Stimulated activated CD4-positive, alpha-beta T cell treated with anti-CD3 and anti-CD28 coated beads, Interleukin-4, amount 100 ng/mL, for 48 hours (primary cell): ENCODE measurements around the gene LRRC75B.

ENCODE experiments used
- DNase-seq, 2 donors: peaks; one replicate each; pipeline ENCODE4 v3.0.0-alpha.2; 2020; ENCODE audit warnings: low read depth in 2 of 2

LRRC75B gene

DNA sequence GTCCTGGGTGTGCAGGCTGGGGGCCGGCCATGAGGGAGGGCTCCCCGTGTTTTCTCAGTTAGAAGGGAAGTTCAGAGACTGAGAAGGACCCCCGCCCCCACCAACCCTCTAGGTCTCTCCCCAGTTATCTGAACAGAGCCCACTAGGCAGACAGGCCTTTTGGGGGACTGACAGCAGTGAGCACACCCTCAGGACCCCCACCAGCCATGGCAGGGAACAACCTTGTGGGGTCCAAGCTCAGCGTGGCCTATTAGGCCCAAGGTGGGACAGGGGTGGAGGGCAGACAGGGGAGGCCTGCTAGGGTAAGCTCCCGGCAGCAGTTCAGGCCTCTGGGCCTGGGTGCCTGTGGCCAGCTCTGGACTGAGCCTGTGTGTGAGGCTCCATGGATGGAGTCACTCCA, 5.6 kb downstream of the LRRC75B start:
- DNase-seq, result no peak

DNA sequence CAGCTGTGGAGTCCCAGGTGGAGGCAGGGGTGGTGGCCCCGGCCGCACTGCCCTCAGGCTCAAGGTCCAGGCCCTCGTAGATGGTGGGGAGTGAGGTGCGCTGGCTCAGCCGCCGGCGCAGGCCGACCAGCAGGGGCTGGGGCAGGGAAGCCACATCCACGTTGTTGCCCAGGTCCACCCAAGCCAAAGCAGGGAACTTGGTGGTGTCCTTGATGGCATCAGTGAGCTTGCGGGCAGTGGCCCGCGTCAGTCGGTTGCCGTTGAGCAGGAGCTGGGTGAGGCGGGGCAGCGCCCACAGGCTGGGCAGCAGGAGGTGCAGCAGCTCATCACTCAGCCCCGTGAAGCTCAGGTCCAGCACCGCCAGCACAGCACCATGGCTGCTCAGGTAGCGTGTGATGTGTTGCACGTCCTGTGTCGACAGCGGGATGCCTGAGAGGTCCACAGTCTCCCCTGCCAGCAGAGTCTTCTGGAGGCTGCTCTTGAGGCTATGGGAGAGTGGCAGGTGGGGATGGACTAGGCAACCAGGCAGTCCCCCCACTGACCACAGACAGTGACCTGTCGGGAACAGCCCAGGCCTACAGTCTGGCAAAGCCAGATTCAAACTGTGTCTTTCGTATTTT, 6.8 kb downstream of the LRRC75B start:
- DNase-seq, result no peak

DNA sequence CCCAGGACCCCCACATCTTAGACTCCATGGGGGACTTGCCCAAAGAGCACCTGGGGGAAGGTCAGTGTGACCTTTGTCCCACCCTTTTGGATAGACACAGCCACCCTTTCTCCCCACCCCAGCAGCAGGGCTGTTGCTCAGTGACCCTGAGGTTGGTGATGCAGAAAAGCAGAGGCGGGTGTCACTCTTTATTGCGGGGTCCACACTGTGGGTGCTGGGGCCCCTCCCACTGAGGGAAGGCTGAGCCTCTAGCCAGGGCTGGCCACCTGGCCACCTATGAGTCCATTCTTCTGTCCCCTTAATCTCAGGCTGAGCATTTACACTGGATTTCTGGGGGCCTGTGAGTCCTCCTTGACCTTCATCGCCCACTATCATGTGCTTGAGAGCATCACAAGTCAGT, 7.4 kb downstream of the LRRC75B start:
- DNase-seq, result no peak

DNA sequence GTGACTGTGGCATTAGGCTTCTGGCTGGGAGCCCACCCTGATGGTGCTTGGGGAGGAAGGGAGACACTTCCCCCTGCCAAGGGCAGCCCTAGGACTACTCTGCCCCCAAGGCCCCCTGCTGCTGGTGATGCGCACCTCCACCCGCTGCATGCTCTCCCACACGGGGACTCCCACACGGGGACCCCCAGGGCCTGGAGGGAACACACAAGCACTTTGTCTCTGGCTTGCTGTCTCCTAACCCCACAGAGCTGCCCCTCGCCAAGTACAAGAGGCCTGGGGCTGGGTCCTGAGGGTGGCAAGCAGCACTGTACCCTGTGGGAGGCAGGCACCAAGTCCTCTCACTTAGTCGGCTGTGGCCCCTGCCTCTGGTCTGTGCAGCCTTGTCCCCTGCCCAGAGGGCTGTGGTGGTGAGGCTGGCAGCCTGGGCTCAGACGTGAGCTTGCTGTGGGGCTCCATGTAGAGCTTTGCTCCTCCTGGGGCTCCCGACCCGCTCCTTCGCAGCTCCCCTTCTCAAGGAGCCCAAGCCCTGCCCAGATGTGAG, 7.9 kb downstream of the LRRC75B start:
- no peak for DNase-seq

DNA sequence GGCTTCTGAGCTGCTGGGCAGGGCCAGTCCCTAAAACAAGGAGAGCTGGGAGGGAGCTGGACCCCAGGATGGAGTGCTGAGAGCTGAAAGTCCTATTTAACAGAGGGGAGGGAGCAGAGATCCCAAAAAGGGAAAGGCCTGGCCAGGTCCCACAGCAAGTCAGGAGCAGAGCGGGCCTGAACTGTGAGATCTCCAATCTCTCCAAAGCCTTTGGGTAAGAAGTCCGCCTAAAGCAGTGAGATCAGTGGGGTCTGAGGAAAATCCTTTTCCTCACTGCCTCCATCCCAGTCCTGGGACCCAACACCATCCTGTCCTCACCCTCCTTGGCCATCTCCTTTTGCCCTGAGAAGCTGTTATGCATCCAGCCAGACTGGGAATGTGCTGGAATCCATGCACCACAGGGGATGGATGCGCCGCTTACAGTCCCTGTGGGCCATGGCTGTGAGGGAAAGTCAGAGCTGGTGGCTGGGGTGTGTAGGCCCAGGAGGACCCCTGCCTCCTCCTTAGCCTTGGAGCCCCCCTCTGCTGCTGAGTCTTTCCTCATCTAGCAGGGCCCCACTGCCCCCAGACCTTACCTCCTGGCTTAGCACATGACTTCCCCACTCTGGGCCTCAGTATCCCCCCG, 8.6 kb downstream of the LRRC75B start:
- no peak for DNase-seq

DNA sequence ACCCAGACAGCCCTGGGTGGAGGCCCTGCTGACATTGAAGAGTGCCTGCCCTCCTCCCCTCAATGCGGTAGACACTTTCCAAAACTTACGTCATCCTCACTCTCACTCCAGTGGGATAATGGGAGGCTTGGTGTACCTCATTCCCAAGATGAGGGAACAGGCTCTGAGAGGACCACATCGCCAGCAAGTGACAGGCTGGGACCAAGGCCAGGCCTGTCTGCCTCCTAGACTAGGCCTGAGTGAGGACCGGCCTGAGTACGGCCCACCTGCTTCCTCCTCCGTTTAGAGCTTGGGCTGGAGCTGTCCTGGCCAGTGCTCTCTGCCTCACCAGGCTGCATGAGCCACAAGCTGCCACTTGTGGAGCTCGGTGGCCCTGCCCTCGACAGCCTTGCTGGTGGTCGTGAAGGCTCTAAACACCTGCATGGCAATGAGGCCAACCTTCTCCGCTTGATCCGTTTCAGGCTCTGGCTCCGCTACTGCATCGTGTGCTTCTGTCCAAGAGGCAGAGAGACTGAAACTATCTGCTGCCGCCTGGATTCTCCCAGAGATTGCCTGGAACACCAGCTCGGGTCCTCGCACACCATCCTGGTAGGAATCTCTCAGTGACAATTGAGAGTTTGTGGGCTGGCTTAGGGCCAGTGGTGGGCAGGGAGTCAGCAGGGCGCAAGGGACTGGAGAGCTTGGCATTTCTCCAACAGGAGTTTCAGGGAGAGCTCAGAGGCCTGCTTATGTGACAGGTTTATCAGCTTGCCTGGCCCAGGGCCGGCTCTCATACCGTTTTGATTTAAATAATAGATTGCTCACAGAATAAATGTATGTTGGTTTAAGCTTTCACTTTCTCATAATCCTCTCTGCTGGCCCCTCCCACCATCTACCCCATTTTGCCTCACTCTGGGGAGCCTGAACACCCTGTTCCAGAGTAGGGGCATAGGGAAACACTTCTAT, 9.4 kb downstream of the LRRC75B start:
- no peak for DNase-seq

DNA sequence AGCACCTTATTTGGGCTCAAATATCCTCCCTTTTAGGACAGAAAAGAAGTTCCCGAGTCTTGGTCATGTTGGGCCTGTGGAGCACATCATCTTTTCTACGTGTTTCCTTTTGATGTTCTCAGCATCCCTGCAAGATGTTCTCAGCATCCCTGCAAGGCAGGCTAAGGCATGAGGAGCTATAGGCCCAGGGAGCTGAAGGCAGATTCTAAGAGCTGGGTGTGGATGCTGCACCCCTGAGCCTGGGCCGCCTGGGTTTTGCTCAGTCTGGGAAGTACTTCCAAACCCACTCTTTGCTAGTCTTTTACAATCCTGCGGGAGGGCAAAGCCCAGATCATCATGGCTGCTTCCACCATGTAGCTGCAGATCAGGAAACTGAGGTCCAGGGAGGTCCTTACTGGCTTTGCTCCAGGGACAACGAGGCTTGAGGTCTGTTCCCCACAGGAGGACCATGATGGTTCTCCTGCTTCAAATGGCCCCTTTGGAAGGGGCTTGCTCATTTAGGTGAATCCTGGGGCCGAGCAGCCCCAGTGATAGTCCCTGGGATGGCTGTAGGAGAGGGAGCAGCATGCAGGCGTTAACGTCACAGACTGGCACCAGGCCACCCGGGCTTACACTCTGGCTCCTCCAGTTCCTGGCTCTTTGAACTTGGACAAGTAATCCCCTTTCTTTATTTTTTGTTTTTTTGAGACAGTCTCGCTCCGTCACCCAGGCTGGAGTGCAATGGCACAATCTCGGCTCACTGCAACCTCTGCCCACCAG, 10.6 kb downstream of the LRRC75B start:
- DNase-seq, result no peak

DNA sequence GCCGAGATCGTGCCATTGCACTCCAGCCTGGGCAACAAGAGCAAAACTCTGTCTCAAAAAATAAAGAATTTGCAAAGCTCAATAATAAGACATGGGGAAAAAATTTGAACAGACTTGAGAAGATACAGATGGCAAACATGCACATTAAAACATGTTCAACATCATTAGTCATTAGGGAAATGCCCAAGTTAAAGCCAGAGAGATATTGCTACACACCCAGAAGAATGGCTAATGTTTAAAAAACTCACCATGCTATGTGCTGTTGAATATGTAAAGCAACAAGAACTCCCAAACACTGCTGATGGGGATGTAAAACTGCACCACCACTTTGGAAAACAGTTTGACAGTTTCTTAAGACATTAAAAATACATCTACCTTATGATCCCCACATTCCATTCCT, 12.6 kb downstream of the LRRC75B start:
- no peak for DNase-seq

DNA sequence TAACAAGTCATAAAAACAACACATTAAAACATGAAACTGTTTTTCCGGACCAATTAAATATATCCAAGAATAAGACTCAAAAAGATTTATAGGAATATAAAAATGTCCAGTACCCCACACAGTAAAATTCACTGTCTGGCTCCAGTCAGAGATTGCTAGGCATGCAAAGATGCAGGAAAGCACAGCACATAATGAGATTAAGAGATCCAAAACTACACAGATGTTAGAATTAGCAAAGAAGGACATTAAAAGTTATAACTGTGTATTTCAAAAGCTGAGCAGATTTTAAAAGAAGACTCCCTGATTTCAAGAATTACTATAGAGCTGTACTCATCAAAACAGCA, 13.6 kb downstream of the LRRC75B start:
- no peak for DNase-seq

DNA sequence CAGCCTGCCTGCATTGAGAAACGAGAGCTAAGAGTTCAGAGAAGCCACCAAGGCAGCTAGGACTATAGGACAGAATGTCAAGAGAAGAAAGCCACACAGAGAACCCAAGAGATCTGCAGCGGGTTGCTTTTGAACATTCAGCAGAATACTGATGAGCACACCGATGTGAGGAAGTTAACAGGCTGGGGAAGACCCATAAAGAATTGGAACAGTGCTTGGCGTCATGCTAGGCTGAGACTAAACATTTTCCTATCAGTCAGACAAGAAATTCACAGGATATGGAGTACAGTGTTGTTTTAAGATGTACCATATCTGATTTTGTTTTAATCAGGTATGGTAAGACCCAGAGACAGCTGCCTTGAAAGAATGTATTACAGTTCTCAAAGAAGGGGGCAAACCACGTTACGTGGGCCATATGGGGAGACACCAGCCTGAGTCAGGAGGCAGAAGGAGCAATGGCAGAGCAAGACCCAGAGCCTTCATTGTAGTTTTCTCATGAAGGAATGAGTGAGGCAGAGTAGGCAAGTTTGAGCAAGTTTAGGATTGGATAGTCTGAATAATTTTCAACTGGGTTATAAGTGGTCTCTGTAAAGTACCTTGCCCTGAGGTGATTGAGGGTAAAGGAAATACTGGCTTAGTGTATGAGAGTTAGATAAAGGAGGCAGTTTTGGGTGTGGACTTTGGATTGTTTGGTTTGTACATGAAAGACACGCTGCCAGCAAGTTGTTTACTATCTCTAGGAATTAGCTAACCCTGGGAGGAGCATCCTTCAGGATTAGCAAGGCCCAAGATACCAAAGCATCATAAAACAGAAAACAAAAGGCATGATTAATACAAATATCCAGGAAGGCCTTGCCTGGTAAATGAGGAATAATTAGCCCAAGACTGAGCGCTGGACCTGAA, 14.3 kb downstream of the LRRC75B start:
- no peak for DNase-seq

DNA sequence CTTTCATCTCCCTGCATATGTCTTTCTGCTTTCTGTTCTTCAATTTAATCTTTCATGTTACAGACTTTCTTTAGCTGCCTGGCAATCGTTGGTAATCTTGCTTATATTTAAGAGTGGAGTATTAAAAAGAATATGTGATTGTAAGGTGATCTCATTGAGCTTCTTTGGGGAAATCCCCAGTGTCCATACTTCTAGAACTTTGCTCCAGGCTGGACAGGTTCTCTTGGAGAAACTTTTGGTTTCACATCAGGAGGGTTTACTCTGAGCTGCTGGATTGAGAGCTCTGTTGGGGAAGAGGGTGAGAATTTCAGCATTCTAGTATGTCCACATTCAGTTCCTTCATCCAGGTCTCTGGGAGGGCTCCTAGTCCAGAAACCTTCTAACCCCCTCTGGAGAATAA, 16.1 kb downstream of the LRRC75B start:
- no peak for DNase-seq

DNA sequence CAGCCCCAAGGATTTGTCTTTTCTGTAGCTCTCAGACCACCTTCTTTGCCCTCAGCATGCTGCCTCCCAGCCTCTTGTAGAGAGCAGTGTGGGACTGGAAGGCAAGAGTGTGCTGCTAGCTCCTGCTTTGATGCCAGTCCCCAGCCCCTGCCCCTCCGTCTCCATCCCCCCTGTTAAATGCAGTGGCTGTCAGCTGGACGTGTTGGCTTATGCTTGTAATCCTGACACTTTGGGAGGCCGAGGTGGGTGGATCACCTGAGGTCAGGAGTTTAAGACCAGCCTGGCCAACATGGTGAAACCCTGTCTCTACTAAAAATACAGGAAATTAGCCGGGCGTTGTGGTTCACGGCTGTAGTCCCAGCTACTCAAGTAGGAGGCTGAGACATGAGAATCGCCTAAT, 21.6 kb downstream of the LRRC75B start:
- no peak for DNase-seq

DNA sequence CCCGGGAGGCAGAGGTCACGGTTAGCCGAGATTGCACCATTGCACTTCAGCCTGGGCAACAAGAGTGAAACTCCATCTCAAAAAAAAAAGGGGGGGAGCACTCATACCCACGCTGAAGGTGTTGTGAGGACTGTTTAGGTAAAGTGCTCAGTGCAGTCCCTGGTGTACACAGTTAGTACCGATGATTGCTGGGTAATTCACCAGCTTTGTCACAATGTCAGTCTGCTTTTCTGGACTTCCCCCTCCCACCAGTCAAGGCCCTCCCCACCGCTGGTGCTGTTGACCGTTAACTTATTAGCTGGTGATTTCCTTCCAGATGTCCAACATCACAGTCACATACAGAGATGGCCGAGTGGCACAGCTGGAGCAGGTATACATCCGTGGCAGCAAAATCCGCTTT, 25.2 kb downstream of the LRRC75B start:
- DNase-seq, result no peak

DNA sequence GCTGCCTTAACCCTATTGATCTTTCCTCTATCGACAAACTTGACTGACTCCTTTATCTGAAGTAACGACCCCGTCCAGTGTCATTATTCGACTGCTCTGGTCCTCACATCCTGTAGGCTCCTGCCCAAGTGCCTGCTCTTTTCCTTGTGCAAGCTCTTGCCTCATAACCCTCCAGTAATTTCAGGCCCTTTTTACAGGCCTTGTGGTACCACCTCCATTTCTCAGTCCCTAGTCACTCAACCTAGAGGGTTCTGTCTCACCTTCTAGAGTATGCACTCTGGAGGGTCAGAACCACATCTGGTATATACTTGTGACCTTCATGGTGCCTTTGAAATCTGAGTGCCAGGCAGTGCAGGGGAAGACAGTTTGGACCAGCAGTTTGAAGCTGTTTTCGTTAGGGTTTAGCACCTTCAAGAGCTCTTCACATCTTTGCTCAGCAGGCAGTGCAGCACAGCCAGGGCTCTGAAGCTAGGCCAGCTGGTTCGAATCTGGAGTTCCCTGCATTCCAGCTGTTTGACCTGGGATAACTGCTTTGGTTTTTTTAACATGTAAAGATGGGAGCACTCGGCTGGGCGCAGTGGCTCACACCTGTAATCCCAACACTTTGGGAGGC, 25.9 kb downstream of the LRRC75B start:
- DNase-seq, result no peak

DNA sequence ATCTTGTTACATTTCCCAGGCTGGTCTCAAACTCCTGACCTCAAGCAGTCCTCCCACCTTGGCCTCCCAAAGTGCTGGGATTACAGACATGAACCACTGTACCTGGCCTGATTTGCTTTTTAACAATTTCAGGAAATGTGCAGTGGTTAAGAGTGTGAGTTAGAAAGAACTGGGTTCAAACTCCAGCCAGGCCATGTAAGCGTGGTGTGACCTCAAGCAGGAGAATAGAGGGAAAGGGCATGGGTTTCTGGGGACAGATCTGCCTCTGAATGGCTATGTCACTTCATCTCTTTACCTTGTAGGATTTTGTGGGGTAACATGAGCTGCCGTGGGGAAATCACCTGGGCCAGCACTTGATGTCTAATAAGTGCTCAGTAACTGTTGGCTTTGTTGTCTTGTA, 27.8 kb downstream of the LRRC75B start:
- no peak for DNase-seq

DNA sequence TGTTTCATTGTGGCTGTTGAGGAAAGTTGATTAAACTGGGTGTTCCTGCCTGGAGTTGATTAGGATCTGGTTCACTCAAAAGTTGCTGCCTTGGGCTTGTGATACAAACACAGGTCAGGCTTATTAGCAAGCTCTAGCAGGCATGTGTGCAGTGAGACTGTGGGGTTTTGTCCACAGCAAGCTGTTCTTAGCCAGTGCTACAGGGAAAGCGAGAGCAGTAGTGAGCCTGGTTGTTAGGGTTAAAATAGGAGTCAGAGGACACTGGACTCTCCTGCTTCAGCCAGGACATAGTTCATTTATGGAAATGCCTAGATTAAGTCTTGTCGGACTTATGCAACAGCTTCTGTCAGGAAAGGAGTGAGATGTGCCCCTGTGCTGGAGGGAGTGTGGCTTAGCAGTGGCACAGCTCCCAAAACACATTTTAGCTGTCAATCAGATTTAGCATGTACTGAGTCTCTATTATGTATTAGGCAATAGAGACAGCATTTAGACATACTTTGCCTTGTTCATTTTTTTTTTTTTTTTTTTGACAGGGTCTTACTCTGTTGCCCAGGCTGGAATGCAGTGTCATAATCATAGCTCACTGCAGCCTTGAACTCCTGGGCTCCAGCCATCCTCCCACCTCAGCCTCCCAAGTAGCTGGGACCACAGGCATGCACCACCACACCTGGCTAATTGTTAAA, 28.4 kb downstream of the LRRC75B start:
- DNase-seq, result no peak

DNA sequence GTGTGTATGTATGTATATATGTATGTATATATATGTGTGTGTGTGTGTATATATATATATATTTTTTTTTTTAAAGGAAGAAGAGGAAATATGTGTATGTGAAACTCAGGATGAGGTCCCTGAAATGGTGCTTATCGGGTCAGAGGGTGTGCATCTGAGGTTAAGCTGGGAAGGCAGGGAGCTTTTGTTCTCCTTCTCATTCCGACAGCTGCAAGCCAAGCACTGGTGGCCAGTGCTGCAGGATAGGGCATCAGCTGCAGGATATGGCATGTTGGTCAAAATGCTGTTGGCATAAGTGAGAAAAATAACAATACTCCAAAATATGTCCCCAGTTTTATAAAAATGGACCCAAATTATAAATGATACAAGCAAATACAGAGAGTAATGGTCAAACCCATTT, 29.6 kb downstream of the LRRC75B start:
- DNase-seq, result no peak

DNA sequence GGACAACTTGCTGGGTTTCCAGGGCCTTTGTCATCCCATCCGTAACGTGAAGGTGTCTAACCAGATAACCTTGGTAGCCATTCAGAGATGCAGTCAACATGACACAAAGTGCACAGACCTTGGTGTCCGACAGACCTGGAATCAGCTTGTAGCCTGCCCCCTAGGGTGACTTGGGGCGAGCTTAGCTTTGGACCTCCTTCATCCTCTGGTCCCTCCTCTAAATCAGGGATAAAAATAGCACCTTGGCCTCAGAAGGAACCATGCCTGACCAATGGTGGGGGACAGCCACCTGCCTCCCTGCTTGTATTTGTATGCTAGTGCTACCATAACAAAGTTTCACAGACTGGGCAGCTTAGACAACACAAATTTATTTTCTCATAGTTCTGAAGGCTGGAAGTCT, 33.4 kb downstream of the LRRC75B start:
- no peak for DNase-seq

DNA sequence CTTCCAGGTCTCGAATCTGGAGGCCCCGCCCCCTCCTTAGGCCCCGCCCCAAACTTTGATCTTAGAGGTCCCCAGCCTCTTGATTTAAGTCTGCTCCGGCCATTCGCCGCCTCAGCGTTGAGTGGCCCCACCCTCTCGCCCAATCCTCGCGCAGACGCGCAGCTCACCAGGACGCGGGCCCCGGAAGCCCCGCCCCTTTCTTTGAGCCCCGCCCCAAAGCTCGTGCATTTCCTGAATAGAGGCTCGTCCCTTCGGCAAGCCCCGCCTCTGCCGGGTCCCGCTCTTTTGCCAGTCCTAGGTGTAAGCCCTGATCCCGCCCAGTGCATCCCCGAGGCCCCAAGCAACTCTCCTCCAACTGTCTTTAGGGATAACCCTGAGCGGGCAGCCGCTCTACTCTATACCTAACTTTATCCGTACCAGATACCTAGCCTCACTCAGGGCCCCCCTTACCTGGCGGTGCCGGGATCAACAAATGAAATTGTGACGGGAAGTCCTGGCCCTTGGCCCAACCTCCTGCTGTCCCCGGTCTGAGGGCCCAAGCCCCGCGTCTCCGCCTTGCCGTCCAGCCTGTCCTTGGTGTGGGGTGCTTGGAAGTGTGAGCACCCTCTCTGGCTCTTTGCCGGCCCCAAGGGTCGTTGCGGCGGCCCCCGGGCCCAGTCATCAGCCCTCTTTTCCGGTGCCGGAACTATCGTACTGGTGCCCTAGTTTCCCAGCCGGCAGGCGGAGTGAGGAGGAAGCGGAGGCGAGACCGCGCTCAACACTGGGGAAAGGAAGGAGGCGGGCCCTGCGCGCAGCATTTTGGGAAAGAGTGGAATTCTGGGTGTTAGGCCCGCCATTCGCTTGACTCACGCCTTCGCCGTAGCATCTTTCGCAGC, 37.5 kb downstream of the LRRC75B start, which contains the start of gene SNRPD3:
SNRPD3 (plus strand) TSS at position 835 of the 875 bp plus-strand sequence. CDS start 1,676 bp downstream, outside the sequence.
- DNase-seq, result peak; percentile 99 to 100
